IPS DF 6.9 (cell line): ENCODE measurements around the gene PSD4.

ENCODE experiments used
- DNase-seq: peaks from one replicate; pipeline ENCODE4 v3.0.0-alpha.2; 2013; ENCODE audit warnings: low read depth, low spot score
- H3K27ac ChIP-seq: one replicate; pipeline ENCODE4 v1.5.1; 2013; ENCODE audit warnings: low read length, control low read depth
- H3K27me3 ChIP-seq: 2 replicates; pipeline ENCODE4 v1.6.1; 2013; ENCODE audit warnings: mild to moderate bottlenecking, low read length; ENCODE audit not compliant: control insufficient read depth, insufficient read depth
- H3K36me3 ChIP-seq: 2 replicates; pipeline ENCODE4 v1.6.1; 2013; ENCODE audit warnings: low read length; ENCODE audit not compliant: control insufficient read depth, insufficient read depth
- H3K4me1 ChIP-seq: 2 replicates; pipeline ENCODE4 v1.6.1; 2013; ENCODE audit warnings: low read length; ENCODE audit not compliant: control insufficient read depth, insufficient read depth
- H3K4me3 ChIP-seq: 2 replicates; pipeline ENCODE4 v1.5.1; 2013; ENCODE audit warnings: mild to moderate bottlenecking, low read length
- H3K9me3 ChIP-seq: 2 replicates; pipeline ENCODE4 v1.6.1; 2013; ENCODE audit warnings: low read length, inconsistent platforms; ENCODE audit not compliant: control insufficient read depth, insufficient read depth
- WGBS: extraction: QIAGEN DNeasy Blood & Tissue Kit; methylation state at CpG from one replicate; pipeline ENCODE4 v1.1.7; 2013; ENCODE audit warnings: mixed read lengths, missing lambda C conversion rate; ENCODE audit not compliant: insufficient read length, insufficient coverage; 5-methylcytosine and 5-hydroxymethylcytosine counted together

The PSD4 gene

GRCh38 chr2:113173542-113174375, at the start of gene PSD4:
Gene PSD4 (plus strand): TSS chr2:113173971. CDS start chr2:113182457, 8,486 bp downstream.
- Histone ChIP-seq H3K4me1 (peaks cover 4% of the 10 kb centered on the region), H3K36me3 (no peaks in the 10 kb centered on the region), H3K9me3 (no peaks in the 10 kb centered on the region), H3K27me3 (no peaks in the 10 kb centered on the region), H3K4me3 (no peak within 1 kb of the TSS), H3K27ac (no peak within 1 kb of the TSS)
- no CpG with 5 or more reads among the region's 14 CpGs for WGBS
- no peak for DNase-seq

- Histone ChIP-seq H3K27ac (no peak overlapping the region), H3K27me3 (no peaks in the 10 kb centered on the region), H3K36me3 (no peaks in the 10 kb centered on the region), H3K4me1 (no peaks in the 10 kb centered on the region), H3K9me3 (no peaks in the 10 kb centered on the region), H3K4me3 (no peak overlapping the region)
- no peak for DNase-seq
- no CpG with 5 or more reads among the region's 12 CpGs for WGBS
These were observed 49.4 kb upstream of the PSD4 start for GRCh38 chr2:113124181-113124961.

GRCh38 chr2:113124984-113125855, 48.6 kb upstream of the PSD4 start:
- no peaks in the 10 kb centered on the region for H3K36me3 ChIP-seq

DNA sequence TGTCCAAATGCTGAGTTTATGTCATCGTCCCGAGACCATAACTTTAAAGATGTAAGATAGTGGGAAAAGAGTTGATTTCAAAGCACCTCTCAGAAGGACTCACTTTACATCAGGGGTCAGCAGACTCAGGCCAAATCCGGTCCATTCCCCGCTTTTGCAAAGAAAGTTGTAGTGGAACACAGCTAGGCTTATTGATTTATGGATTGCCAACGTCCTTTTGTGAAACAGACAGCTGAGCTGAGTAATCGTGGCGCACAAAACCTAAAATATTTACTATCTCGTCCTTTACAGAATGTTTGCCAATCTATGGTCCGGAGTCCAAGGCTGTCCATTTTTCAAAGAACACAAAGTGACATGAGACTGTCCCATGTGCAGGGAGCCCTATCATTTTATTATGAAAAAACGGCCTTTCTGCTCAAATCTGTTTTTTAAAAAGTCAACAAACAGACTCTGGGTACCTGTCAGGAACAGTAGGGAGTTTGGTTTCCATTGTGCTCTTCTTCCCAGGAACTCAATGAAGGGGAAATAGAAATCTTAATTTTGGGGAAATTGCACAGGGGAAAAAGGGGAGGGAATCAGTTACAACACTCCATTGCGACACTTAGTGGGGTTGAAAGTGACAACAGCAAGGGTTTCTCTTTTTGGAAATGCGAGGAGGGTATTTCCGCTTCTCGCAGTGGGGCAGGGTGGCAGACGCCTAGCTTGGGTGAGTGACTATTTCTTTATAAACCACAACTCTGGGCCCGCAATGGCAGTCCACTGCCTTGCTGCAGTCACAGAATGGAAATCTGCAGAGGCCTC, 46.7 kb upstream of the PSD4 start, which contains the start of gene IL1RN:
IL1RN (plus strand) TSS at position 754 of the 801 bp plus-strand sequence; CDS start at position 781, 27 bp downstream.
- Histone ChIP-seq H3K4me1 (no peaks in the 10 kb centered on the region), H3K27me3 (no peaks in the 10 kb centered on the region), H3K9me3 (no peaks in the 10 kb centered on the region), H3K27ac (no peak within 1 kb of the TSS), H3K4me3 (no peak within 1 kb of the TSS), H3K36me3 (no peaks in the 10 kb centered on the region)
- no CpG with 5 or more reads among the region's 16 CpGs for WGBS
- DNase-seq, result no peak

More at GRCh38 chr2:113124984-113125855, 48.6 kb upstream of the PSD4 start:
- no peaks in the 10 kb centered on the region for H3K27me3 ChIP-seq
- H3K4me3 ChIP-seq, result no peak overlapping the region
- H3K4me1 ChIP-seq, result no peaks in the 10 kb centered on the region
- no CpG with 5 or more reads among the region's 6 CpGs for WGBS
- no peaks in the 10 kb centered on the region for H3K9me3 ChIP-seq
- no peak for DNase-seq
- no peak overlapping the region for H3K27ac ChIP-seq

DNA sequence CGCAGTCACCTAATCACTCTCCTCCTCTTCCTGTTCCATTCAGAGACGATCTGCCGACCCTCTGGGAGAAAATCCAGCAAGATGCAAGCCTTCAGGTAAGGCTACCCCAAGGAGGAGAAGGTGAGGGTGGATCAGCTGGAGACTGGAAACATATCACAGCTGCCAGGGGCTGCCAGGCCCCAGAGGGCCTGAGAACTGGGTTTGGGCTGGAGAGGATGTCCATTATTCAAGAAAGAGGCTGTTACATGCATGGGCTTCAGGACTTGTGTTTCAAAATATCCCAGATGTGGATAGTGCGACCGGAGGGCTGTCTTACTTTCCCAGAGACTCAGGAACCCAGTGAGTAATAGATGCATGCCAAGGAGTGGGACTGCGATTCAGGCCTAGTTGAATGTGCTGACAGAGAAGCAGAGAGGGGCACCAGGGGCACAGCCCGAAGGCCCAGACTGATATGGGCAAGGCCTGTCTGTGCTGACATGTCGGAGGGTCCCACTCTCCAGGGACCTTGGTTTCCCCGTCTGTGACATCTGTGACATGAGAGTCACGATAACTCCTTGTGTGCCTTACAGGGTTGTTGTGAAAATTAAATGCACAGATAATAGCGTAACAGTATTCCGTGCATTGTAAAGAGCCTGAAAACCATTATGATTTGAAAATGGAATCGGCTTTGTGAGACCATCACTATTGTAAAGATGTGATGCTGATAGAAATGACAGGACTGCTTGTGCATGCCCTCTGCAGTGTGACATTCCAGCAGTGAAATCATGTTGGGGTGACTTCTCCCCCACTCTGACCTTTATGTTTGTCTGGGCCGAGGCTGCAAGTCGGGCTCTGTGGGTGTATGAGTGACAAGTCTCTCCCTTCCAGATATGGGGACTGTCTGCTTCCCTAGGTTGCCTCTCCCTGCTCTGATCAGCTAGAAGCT, 45.9 kb upstream of the PSD4 start:
- no peak overlapping the region for H3K4me3 ChIP-seq
- H3K9me3 ChIP-seq, result no peaks in the 10 kb centered on the region
- WGBS, result no CpG with 5 or more reads among the region's 15 CpGs
- H3K27me3 ChIP-seq, result no peaks in the 10 kb centered on the region
- H3K27ac ChIP-seq, result no peak overlapping the region
- no peaks in the 10 kb centered on the region for H3K4me1 ChIP-seq
- DNase-seq, result no peak
- no peaks in the 10 kb centered on the region for H3K36me3 ChIP-seq

DNA sequence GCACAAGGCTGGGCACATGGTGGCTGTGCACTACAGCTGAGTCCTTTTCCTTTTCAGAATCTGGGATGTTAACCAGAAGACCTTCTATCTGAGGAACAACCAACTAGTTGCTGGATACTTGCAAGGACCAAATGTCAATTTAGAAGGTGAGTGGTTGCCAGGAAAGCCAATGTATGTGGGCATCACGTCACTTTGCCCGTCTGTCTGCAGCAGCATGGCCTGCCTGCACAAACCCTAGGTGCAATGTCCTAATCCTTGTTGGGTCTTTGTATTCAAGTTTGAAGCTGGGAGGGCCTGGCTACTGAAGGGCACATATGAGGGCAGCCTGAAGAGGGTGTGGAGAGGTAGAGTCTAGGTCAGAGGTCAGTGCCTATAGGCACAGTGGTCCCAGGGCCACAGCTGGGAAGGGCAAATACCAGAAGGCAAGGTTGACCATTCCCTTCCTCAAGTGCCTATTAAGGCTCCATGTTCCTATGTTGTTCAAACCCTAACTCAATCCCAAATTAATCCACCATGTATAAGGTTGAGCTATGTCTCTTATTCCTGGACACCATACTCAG, 44.2 kb upstream of the PSD4 start:
- no peak for DNase-seq
- Histone ChIP-seq H3K9me3 (no peaks in the 10 kb centered on the region), H3K27ac (no peak overlapping the region), H3K4me3 (no peak overlapping the region), H3K36me3 (no peaks in the 10 kb centered on the region), H3K27me3 (no peaks in the 10 kb centered on the region), H3K4me1 (no peaks in the 10 kb centered on the region)
- WGBS, result no CpG with 5 or more reads among the region's 2 CpGs

DNA sequence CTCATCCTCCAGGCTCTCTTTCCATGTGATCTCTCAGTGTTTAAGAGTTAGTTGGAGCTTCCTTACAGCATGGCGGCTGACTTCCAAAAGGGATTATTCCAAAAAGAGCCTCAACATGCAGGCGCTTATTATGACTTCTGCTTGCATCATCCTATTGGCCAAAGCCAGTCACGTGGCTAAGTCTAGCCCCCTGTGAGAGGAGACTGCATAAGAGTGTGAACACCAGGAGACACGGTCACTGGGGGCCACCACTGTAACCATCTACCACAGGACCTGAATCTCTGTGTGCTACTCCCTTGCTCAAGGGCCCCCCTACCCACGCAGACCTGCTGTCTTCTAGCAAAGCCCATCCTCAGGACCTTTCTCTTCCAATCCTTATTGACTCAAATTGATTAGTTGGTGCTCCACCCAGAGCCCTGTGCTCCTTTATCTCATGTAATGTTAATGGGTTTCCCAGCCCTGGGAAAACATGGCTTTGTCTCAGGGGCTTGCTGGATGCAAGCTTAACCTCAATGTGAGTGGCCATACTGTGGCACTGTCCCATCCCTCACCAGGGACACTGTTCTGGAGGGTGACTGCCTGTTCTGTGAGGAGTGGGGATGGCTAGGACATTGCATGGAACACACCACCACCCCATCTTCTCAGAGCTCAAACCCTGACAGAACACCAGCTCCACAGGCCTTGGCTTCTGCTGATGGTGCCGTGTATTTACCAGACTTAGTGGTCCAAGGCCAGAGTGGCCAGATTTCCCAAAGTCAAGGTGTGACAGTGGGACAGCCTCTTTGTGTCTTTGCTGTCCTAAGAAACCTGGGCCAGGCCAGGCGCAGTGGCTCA, 42.2 kb upstream of the PSD4 start:
- no peak for DNase-seq
- no peaks in the 10 kb centered on the region for H3K27me3 ChIP-seq
- H3K4me1 ChIP-seq, result no peaks in the 10 kb centered on the region
- H3K27ac ChIP-seq, result no peak overlapping the region
- no CpG with 5 or more reads among the region's 7 CpGs for WGBS
- H3K9me3 ChIP-seq, result no peaks in the 10 kb centered on the region
- H3K36me3 ChIP-seq, result no peaks in the 10 kb centered on the region
- H3K4me3 ChIP-seq, result no peak overlapping the region

GRCh38 chr2:113132414-113133021, 41.3 kb upstream of the PSD4 start:
- no peak overlapping the region for H3K4me3 ChIP-seq
- no peaks in the 10 kb centered on the region for H3K27me3 ChIP-seq
- no CpG with 5 or more reads among the region's 17 CpGs for WGBS
- no peak for DNase-seq
- H3K27ac ChIP-seq, result no peak overlapping the region
- H3K9me3 ChIP-seq, result no peaks in the 10 kb centered on the region
- H3K4me1 ChIP-seq, result no peaks in the 10 kb centered on the region
- H3K36me3 ChIP-seq, result no peaks in the 10 kb centered on the region
